C4-2B (cell line): Measurements from ENCODE around the gene THEMIS.

ENCODE experiments used
- ZFX ChIP-seq: fragments of 450-650 bp; IDR thresholded peaks from 2 replicates; pipeline ENCODE4 v1.6.1; 2017
- TF ChIP-seq, protein P1 (sequence below): fragments of 450-650 bp; conservative IDR thresholded peaks from 2 replicates; pipeline ENCODE4 v1.5.1; 2017; ENCODE audit warnings: mild to moderate bottlenecking

DNA sequence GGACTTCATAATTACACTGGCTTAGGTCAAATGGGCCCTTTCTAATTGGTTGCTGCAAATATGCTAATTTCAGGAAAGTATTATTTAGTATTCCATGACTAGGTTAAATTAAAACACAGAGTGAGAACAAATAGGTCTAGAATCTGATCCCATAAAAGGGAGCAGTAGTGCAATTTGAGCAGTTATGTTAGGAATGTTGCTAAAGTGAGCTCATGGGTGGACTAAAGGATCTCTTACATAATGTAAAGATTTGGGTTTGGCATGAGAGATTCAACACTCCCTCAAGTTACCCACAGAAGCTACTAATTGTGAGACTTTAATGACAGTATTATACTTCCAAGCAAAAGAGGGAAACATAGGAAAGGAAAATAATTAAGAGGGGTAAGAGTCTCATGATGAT lies 214.8 kb downstream of the THEMIS start:
- TF ChIP-seq, protein P1, sequence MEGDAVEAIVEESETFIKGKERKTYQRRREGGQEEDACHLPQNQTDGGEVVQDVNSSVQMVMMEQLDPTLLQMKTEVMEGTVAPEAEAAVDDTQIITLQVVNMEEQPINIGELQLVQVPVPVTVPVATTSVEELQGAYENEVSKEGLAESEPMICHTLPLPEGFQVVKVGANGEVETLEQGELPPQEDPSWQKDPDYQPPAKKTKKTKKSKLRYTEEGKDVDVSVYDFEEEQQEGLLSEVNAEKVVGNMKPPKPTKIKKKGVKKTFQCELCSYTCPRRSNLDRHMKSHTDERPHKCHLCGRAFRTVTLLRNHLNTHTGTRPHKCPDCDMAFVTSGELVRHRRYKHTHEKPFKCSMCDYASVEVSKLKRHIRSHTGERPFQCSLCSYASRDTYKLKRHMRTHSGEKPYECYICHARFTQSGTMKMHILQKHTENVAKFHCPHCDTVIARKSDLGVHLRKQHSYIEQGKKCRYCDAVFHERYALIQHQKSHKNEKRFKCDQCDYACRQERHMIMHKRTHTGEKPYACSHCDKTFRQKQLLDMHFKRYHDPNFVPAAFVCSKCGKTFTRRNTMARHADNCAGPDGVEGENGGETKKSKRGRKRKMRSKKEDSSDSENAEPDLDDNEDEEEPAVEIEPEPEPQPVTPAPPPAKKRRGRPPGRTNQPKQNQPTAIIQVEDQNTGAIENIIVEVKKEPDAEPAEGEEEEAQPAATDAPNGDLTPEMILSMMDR: no peak
- TF ChIP-seq ZFX: no peak
